Measurements from ENCODE around the gene SNX20.

GRCh38 chr16:50652836-50653425, 28.2 kb downstream of the SNX20 start:
- TF ChIP-seq, protein P1, sequence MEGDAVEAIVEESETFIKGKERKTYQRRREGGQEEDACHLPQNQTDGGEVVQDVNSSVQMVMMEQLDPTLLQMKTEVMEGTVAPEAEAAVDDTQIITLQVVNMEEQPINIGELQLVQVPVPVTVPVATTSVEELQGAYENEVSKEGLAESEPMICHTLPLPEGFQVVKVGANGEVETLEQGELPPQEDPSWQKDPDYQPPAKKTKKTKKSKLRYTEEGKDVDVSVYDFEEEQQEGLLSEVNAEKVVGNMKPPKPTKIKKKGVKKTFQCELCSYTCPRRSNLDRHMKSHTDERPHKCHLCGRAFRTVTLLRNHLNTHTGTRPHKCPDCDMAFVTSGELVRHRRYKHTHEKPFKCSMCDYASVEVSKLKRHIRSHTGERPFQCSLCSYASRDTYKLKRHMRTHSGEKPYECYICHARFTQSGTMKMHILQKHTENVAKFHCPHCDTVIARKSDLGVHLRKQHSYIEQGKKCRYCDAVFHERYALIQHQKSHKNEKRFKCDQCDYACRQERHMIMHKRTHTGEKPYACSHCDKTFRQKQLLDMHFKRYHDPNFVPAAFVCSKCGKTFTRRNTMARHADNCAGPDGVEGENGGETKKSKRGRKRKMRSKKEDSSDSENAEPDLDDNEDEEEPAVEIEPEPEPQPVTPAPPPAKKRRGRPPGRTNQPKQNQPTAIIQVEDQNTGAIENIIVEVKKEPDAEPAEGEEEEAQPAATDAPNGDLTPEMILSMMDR (conservative IDR thresholded peaks at IDR 0.05; ENCODE audit: low read depth in 2 of 2): no peak
- TF ChIP-seq EZH2 (IDR thresholded peaks at IDR 0.05; ENCODE audit: low read depth, unreplicated experiment) (no peak), POLR2AphosphoS5 (IDR thresholded peaks at IDR 0.05; ENCODE audit: low read depth) (no peak)

Measured in GM23338 (cell line).